ENCODE measurements around the gene TMEM87A.

Gene TMEM87A

GRCh38 chr15:42184296-42184695 is 88.9 kb downstream of the TMEM87A start:
- H4K20me1 ChIP-seq (ENCODE audit: insufficient read depth) = no peaks in the 10 kb centered on the region
- H2AFZ ChIP-seq (ENCODE audit: low read depth) = no peak overlapping the region
- no peak overlapping the region for H3K27ac ChIP-seq
- no peak overlapping the region for H3K4me2 ChIP-seq
- H3K79me2 ChIP-seq (ENCODE audit: insufficient read depth, low read depth) = no peaks in the 10 kb centered on the region
- H3K4me1 ChIP-seq (ENCODE audit: low read depth, poor library complexity, severe bottlenecking) = no peaks in the 10 kb centered on the region
- no peaks in the 10 kb centered on the region for H3K36me3 ChIP-seq (ENCODE audit: insufficient read depth)
- H3K9ac ChIP-seq = no peak overlapping the region
- no peaks in the 10 kb centered on the region for H3K27me3 ChIP-seq (ENCODE audit: insufficient read depth, low read depth)
- H3K4me3 ChIP-seq (IDR thresholded peaks at IDR 0.05; ENCODE audit: insufficient read depth, low read depth, low read length) = no peak overlapping the region
- no peak for TF ChIP-seq CTCF (conservative IDR thresholded peaks at IDR 0.05; ENCODE audit: low read depth, low read length)

DNA sequence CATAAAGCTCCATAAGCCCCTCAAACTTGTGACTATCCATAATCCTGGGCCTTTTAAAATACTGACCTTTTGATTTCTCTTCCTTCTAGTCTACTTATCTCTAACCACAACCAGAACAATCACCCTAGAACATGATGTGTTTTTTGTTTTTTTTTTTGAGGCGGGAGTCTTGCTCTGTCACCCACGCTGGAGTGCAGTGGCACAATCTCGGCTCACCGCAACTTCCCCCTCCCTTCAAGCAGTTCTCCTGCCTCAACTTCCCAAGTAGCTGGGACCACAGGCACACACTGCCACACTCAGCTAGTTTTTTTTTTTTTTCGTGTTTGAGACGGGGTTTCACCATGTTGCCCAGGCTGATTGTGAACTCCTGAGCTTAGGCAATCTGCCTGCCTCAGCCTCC is 90.3 kb downstream of the TMEM87A start:
- no peaks in the 10 kb centered on the region for H3K4me1 ChIP-seq (ENCODE audit: low read depth, poor library complexity, severe bottlenecking)
- H3K79me2 ChIP-seq (ENCODE audit: insufficient read depth, low read depth) = no peaks in the 10 kb centered on the region
- H3K4me2 ChIP-seq = no peak overlapping the region
- H3K27ac ChIP-seq = no peak overlapping the region
- H2AFZ ChIP-seq (ENCODE audit: low read depth) = no peak overlapping the region
- no peaks in the 10 kb centered on the region for H3K36me3 ChIP-seq (ENCODE audit: insufficient read depth)
- H3K4me3 ChIP-seq (IDR thresholded peaks at IDR 0.05; ENCODE audit: insufficient read depth, low read depth, low read length) = no peak overlapping the region
- no peak for TF ChIP-seq CTCF (conservative IDR thresholded peaks at IDR 0.05; ENCODE audit: low read depth, low read length)
- H3K27me3 ChIP-seq (ENCODE audit: insufficient read depth, low read depth) = no peaks in the 10 kb centered on the region
- no peak overlapping the region for H3K9ac ChIP-seq
- H4K20me1 ChIP-seq (ENCODE audit: insufficient read depth) = no peaks in the 10 kb centered on the region

DNA sequence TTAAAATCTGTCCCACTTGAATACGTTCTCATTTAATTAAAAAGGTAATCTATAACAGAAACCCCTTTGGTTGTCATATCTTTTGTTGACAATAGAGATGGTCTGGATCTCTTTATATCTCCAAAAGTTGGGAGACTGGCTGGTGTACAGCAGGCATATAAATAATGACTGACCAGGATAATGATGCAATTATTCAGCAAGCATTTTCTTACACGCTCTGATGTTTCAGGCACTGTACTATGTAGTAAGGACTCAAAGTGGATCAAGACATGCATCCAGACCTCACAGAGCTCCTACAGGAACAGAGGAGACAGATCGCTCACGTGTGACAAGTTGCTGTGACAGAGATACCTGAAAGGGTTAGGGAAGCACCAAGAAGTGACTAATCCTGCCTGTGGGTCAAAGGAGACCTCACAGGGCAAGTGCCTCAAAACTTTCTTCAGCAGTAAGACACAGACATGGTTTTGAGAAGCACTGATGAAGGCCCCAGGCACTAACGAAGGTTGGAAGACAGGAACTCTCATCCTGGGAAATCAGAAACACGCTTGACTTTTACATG is 90.8 kb downstream of the TMEM87A start:
- no peak overlapping the region for H3K9ac ChIP-seq
- H3K4me1 ChIP-seq (ENCODE audit: low read depth, poor library complexity, severe bottlenecking) = no peaks in the 10 kb centered on the region
- TF ChIP-seq CTCF (conservative IDR thresholded peaks at IDR 0.05; ENCODE audit: low read depth, low read length) = no peak
- H2AFZ ChIP-seq (ENCODE audit: low read depth) = no peak overlapping the region
- H3K27me3 ChIP-seq (ENCODE audit: insufficient read depth, low read depth) = no peaks in the 10 kb centered on the region
- H3K4me2 ChIP-seq = no peak overlapping the region
- H4K20me1 ChIP-seq (ENCODE audit: insufficient read depth) = no peaks in the 10 kb centered on the region
- no peak overlapping the region for H3K27ac ChIP-seq
- no peaks in the 10 kb centered on the region for H3K36me3 ChIP-seq (ENCODE audit: insufficient read depth)
- H3K79me2 ChIP-seq (ENCODE audit: insufficient read depth, low read depth) = no peaks in the 10 kb centered on the region
- no peak overlapping the region for H3K4me3 ChIP-seq (IDR thresholded peaks at IDR 0.05; ENCODE audit: insufficient read depth, low read depth, low read length)

GRCh38 chr15:42178056-42178455 is 95.2 kb downstream of the TMEM87A start:
- TF ChIP-seq CTCF (conservative IDR thresholded peaks at IDR 0.05; ENCODE audit: low read depth, low read length) = no peak
- no peaks in the 10 kb centered on the region for H3K79me2 ChIP-seq (ENCODE audit: insufficient read depth, low read depth)

More at GRCh38 chr15:42178056-42178455, 95.2 kb downstream of the TMEM87A start:
- Histone ChIP-seq H4K20me1 (ENCODE audit: insufficient read depth) (no peaks in the 10 kb centered on the region), H3K4me1 (ENCODE audit: low read depth, poor library complexity, severe bottlenecking) (no peaks in the 10 kb centered on the region), H3K36me3 (ENCODE audit: insufficient read depth) (no peaks in the 10 kb centered on the region), H3K27ac (no peak overlapping the region), H3K4me2 (no peak overlapping the region), H2AFZ (ENCODE audit: low read depth) (no peak overlapping the region), H3K9ac (no peak overlapping the region), H3K27me3 (ENCODE audit: insufficient read depth, low read depth) (no peaks in the 10 kb centered on the region), H3K4me3 (IDR thresholded peaks at IDR 0.05; ENCODE audit: insufficient read depth, low read depth, low read length) (no peak overlapping the region)

Measured in KMS-11 (cell line).